ENCODE measurements around the gene ALPP. TPM values are rescaled to one million over a fixed set of nuclear protein-coding genes. Genes with fewer than 3 reads are reported as not detected.

ALPP gene
- polyA plus RNA-seq, 1 donor from 2014 or later, result not detected

GRCh38 chr2:232350804-232351685, 27.5 kb upstream of the ALPP start:
- no peak for TF ChIP-seq EZH2 (IDR thresholded peaks at IDR 0.05; ENCODE audit: borderline replicate concordance, insufficient read depth, low read length, poor library complexity, severe bottlenecking)
- TF ChIP-seq EP300 (conservative IDR thresholded peaks at IDR 0.05; ENCODE audit: poor library complexity, severe bottlenecking), result no peak
- Histone ChIP-seq H3F3A (ENCODE audit: insufficient read depth, low read length, poor library complexity, severe bottlenecking) (no peaks in the 10 kb centered on the region), H3K79me2 (replicated peaks; ENCODE audit: insufficient read depth, low read length) (no peaks in the 10 kb centered on the region), H3K27me3 (ENCODE audit: insufficient read depth, low read depth, low read length) (peaks cover 42% of the 10 kb centered on the region), H3K4me3 (ENCODE audit: low read length) (no peak overlapping the region), H3K9me3 (ENCODE audit: low read length) (no peaks in the 10 kb centered on the region), H3K4me2 (ENCODE audit: low read length) (no peak overlapping the region), H3K9ac (ENCODE audit: low read length) (no peak overlapping the region), H3K36me3 (ENCODE audit: insufficient read depth, low read length) (no peaks in the 10 kb centered on the region), H4K20me1 (ENCODE audit: insufficient read depth) (no peaks in the 10 kb centered on the region), H2AFZ (ENCODE audit: low read depth, low read length) (no peak overlapping the region), H3K27ac (ENCODE audit: low read length) (no peak overlapping the region), H3K9me2 (ENCODE audit: insufficient read depth, low read length) (no peaks in the 10 kb centered on the region)

- H3K9ac ChIP-seq (ENCODE audit: low read length), result no peak overlapping the region
- no peaks in the 10 kb centered on the region for H4K20me1 ChIP-seq (ENCODE audit: insufficient read depth)
- peaks cover 42% of the 10 kb centered on the region for H3K27me3 ChIP-seq (ENCODE audit: insufficient read depth, low read depth, low read length)
- no peaks in the 10 kb centered on the region for H3F3A ChIP-seq (ENCODE audit: insufficient read depth, low read length, poor library complexity, severe bottlenecking)
- no peak overlapping the region for H2AFZ ChIP-seq (ENCODE audit: low read depth, low read length)
- no peaks in the 10 kb centered on the region for H3K9me3 ChIP-seq (ENCODE audit: low read length)
- TF ChIP-seq SMC3 (conservative IDR thresholded peaks at IDR 0.05; ENCODE audit: poor library complexity), result no peak
- TF ChIP-seq EZH2 (IDR thresholded peaks at IDR 0.05; ENCODE audit: borderline replicate concordance, insufficient read depth, low read length, poor library complexity, severe bottlenecking), result peak; percentile 44
- no peak for TF ChIP-seq EP300 (conservative IDR thresholded peaks at IDR 0.05; ENCODE audit: poor library complexity, severe bottlenecking)
- TF ChIP-seq, protein P1, sequence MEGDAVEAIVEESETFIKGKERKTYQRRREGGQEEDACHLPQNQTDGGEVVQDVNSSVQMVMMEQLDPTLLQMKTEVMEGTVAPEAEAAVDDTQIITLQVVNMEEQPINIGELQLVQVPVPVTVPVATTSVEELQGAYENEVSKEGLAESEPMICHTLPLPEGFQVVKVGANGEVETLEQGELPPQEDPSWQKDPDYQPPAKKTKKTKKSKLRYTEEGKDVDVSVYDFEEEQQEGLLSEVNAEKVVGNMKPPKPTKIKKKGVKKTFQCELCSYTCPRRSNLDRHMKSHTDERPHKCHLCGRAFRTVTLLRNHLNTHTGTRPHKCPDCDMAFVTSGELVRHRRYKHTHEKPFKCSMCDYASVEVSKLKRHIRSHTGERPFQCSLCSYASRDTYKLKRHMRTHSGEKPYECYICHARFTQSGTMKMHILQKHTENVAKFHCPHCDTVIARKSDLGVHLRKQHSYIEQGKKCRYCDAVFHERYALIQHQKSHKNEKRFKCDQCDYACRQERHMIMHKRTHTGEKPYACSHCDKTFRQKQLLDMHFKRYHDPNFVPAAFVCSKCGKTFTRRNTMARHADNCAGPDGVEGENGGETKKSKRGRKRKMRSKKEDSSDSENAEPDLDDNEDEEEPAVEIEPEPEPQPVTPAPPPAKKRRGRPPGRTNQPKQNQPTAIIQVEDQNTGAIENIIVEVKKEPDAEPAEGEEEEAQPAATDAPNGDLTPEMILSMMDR (IDR thresholded peaks at IDR 0.05; ENCODE audit: poor library complexity, severe bottlenecking), result no peak
- no peak for TF ChIP-seq TAF1 (IDR thresholded peaks at IDR 0.05; ENCODE audit: low read depth)
- TF ChIP-seq, protein P2, sequence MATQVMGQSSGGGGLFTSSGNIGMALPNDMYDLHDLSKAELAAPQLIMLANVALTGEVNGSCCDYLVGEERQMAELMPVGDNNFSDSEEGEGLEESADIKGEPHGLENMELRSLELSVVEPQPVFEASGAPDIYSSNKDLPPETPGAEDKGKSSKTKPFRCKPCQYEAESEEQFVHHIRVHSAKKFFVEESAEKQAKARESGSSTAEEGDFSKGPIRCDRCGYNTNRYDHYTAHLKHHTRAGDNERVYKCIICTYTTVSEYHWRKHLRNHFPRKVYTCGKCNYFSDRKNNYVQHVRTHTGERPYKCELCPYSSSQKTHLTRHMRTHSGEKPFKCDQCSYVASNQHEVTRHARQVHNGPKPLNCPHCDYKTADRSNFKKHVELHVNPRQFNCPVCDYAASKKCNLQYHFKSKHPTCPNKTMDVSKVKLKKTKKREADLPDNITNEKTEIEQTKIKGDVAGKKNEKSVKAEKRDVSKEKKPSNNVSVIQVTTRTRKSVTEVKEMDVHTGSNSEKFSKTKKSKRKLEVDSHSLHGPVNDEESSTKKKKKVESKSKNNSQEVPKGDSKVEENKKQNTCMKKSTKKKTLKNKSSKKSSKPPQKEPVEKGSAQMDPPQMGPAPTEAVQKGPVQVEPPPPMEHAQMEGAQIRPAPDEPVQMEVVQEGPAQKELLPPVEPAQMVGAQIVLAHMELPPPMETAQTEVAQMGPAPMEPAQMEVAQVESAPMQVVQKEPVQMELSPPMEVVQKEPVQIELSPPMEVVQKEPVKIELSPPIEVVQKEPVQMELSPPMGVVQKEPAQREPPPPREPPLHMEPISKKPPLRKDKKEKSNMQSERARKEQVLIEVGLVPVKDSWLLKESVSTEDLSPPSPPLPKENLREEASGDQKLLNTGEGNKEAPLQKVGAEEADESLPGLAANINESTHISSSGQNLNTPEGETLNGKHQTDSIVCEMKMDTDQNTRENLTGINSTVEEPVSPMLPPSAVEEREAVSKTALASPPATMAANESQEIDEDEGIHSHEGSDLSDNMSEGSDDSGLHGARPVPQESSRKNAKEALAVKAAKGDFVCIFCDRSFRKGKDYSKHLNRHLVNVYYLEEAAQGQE (IDR thresholded peaks at IDR 0.05; ENCODE audit: borderline replicate concordance), result no peak
- TF ChIP-seq MXI1 (conservative IDR thresholded peaks at IDR 0.05; ENCODE audit: poor library complexity, severe bottlenecking), result no peak
- H3K4me2 ChIP-seq (ENCODE audit: low read length), result no peak overlapping the region
- H3K79me2 ChIP-seq (replicated peaks; ENCODE audit: insufficient read depth, low read length), result no peaks in the 10 kb centered on the region
- no peaks in the 10 kb centered on the region for H3K9me2 ChIP-seq (ENCODE audit: insufficient read depth, low read length)
- no peak overlapping the region for H3K27ac ChIP-seq (ENCODE audit: low read length)
- no peak overlapping the region for H3K4me3 ChIP-seq (ENCODE audit: low read length)
- H3K36me3 ChIP-seq (ENCODE audit: insufficient read depth, low read length), result no peaks in the 10 kb centered on the region
These were observed 26.7 kb upstream of the ALPP start for GRCh38 chr2:232351686-232352510.

Data from neural cell (in vitro differentiated cells).